ENCODE measurements around the gene STK32C.

DNA sequence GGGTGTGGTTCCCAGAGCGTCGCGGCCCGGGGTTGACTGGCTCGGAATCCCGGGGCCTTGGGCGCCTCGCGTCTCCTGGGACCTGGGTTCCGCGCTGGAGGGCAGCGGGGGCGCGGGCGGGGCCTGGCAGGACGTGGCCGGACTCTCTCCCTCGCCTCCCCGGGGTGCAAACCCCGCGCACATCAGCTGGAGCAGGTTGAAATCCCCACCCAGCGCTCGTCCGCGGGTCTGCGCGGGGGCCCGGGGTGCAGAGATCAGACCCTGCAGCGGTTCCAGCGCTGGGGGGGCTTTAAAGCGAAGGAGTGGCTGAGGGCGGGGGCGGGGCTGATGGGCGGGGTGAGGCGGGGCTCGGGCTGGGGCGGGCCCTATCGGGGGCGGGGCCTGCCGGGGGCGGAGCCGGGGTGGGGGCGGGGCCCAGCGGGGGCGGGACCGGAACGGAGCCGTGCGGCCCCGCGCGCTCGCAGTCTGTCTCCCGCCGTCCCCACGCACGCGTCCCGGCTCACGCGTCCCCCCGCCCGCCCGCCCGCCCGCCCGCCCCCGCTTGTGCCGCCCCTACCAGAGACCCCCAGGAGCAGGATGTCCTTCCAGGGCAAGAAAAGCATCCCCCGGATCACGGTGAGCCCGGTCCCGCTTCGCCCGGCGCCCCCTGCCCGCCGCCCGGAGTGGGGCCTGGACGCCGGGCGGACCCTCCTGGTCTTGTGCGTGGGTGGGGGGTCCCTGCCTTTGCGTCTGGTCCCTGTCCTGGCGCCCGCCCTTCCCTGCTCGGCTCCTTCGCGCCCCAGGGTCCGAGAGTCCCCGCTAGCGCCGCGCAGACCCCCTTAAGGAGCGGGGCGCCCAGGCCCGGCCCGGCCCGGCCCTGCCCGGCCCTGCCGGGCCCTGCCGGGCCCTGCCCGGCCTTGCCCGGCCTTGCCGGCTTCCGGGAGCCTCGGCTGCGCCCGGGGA lies 121.0 kb downstream of the STK32C start, which contains the start of gene DPYSL4:
- TF ChIP-seq, protein P1, sequence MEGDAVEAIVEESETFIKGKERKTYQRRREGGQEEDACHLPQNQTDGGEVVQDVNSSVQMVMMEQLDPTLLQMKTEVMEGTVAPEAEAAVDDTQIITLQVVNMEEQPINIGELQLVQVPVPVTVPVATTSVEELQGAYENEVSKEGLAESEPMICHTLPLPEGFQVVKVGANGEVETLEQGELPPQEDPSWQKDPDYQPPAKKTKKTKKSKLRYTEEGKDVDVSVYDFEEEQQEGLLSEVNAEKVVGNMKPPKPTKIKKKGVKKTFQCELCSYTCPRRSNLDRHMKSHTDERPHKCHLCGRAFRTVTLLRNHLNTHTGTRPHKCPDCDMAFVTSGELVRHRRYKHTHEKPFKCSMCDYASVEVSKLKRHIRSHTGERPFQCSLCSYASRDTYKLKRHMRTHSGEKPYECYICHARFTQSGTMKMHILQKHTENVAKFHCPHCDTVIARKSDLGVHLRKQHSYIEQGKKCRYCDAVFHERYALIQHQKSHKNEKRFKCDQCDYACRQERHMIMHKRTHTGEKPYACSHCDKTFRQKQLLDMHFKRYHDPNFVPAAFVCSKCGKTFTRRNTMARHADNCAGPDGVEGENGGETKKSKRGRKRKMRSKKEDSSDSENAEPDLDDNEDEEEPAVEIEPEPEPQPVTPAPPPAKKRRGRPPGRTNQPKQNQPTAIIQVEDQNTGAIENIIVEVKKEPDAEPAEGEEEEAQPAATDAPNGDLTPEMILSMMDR (IDR thresholded peaks at IDR 0.05; ENCODE audit: insufficient read depth, low read depth, low read length), result no peak
- no peak for TF ChIP-seq EZH2 (IDR thresholded peaks at IDR 0.05; ENCODE audit: insufficient read depth, low read length)
